HG02852 (cell line): ENCODE results near the gene ALKBH3.

ENCODE experiments used
- ATAC-seq: cut with Tn5 transposase; IDR thresholded peaks from one replicate; pipeline ENCODE4 v1.9.1; 2021; ENCODE audit warnings: mild to moderate bottlenecking, moderate library complexity; ENCODE audit not compliant: unreplicated experiment

The ALKBH3 gene

GRCh38 chr11:43957571-43957970 lies 76.9 kb downstream of the ALKBH3 start:
- ATAC-seq = no peak

- no peak for ATAC-seq
Measured at GRCh38 chr11:43959321-43959995, 78.8 kb downstream of the ALKBH3 start.

- no peak for ATAC-seq
Measured at GRCh38 chr11:43962383-43963278, 82.0 kb downstream of the ALKBH3 start.

- ATAC-seq = no peak
Measured at GRCh38 chr11:43963279-43963620, 82.6 kb downstream of the ALKBH3 start.

- no peak for ATAC-seq
Measured at GRCh38 chr11:43967661-43968060, 87.0 kb downstream of the ALKBH3 start.

- no peak for ATAC-seq
Measured at GRCh38 chr11:43968719-43969118, 88.1 kb downstream of the ALKBH3 start.

- ATAC-seq = no peak
Measured at GRCh38 chr11:43969543-43969942, 88.9 kb downstream of the ALKBH3 start.
